RCC 7860 (cell line): ENCODE measurements around the gene KIDINS220.

Experiments used
- DNase-seq: peaks from one replicate; pipeline ENCODE4 v3.0.0-alpha.2; 2015; ENCODE audit warnings: low spot score
- FAIRE-seq: peaks from 2 replicates; lab custom pipeline; 2012; peaks lifted over from hg19 to GRCh38; lab: Jason Lieb, UNC

KIDINS220 gene

DNA sequence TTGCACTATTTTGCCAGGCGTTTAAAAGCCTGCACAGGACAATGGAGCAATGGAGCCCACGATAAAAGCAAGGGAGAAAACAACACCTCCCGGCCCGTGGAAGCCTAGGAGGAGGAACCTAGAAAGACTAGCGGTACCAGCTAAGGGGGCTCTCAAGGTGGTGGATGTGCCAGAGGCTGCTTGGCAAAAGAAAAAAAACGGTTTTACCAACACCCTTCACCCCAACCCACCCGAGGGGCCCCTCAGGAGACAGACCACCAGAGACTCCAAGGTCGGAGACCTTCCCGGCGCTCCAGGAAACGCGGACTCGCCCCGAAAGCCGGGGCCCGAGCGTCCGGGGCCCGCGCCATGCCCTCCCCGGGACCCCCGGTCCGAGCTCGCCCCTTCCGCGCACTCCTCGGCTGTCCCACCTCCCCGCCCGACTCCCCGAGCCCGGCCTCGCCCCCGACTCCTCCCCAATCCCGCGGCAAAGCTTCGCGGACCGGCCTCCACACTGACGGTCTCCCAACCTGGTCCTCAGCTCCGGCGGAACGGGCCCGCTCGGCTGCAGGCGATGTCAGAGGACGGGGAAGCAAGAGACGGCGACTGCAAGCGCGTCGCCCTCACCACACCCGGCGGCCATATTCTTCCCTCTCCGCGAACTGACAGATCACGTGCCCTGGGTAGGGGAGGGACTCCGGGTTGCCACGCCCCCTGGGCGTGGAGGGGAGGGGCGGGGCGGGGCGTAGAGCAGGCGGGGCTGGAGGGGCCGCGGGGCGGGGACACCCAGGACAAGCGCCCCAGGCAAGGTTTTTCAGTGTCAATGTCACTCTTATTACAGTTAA lies at the start of gene KIDINS220:
Gene KIDINS220, minus strand, starts transcription at position 643 of the 824 bp plus-strand sequence. CDS start 10,520 bp downstream, outside the sequence.
- FAIRE-seq = no peak
- peak; percentile 62 for DNase-seq

- no peak for DNase-seq
- no peak for FAIRE-seq
Observed at GRCh38 chr2:8886876-8887275, 49.5 kb upstream of the KIDINS220 start.

- FAIRE-seq (no peak), DNase-seq (no peak)
Observed at GRCh38 chr2:8886202-8886518, 48.7 kb upstream of the KIDINS220 start.

DNA sequence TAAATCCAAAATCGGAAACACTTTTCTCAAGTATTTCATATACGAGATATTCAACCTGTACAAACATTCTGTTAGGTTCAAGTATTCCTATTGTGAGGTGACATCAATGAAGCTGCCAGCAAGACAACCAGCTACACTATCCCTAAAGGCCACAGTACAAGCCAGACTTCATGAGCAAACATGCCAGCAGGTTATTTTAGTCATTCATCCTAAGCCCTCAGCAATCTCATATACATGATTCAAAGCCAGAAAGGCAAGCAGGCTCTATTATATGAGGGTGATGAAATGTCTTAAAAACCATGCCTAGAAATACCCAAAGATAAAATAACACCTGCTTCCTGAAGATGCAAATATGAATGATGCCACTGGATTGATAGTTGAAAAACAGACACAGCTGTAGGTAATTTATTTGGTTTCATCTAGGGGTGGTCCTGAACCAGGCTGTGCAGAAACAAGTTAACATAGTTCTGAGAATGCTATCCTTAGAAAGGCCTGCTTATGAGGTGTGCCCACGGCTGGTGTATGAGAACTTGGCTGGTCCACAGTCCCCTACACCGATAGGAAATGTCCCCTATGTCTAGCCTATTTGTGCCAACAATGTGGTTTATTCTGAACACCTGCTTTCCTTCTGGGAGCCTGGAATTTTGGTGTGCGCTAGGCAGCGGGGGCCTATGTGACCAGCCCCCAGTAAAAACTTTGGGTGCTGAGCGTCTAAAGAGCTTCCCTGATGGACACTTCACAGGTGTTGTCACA lies 48.2 kb upstream of the KIDINS220 start:
- FAIRE-seq (no peak), DNase-seq (no peak)

DNA sequence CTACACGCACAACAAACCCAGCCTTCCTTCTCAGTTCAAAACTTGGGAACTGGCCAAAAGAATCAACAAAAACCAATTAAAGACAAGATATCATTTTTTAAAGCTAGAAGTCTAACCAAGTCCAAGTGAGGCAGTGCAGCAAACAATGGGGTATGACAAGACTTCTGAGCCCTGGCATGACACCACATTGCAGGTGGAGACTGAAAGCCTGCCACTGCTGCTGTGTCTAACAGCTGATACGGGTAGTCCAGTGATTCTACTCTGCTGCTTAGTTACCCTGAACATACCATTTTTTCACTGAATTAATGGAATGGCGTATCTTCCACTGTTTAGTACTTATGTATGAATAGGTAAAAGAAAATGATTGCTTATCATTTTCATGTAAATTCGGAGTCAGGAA lies 47.4 kb upstream of the KIDINS220 start:
- no peak for FAIRE-seq
- no peak for DNase-seq

DNA sequence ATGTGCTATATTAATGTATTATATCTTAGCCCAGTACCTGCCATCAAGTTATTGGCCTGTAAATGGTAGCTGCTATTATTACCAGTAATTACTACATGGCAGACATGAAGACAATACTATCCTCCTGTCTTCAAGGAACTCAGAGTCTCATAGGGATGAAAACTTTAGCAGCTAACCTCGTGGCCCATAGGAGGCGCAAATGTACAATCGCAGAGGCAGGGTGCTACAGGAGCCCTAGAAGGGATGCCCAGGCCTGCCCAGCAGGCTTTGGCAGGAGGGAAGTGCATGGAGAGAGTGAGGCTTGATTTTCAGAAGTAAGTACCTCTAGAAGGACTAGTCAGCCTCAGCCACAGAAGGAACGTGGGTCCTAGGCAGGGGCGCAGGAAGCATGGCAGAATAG lies 44.7 kb upstream of the KIDINS220 start:
- DNase-seq (no peak), FAIRE-seq (no peak)

- no peak for DNase-seq
- FAIRE-seq = no peak
Observed at GRCh38 chr2:8877894-8878293, 40.5 kb upstream of the KIDINS220 start.

DNA sequence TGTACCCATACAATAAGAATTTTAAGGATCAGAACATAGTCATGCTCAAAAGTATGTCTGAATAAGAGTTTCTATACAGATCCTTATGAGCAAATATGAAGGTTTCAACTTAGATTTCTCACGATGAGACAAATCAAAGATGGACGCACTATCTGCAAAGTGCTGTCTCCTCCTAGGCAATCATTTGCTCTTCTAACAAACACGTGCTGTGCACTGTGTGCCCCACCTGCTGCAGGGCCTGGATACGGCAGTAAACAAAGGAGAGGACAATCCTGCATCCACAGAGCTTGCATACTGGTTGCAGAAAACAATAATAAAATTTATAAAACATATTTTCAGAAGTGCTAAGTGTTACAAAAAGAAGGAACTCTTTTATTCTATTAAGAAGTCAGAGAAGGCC lies 39.9 kb upstream of the KIDINS220 start:
- no peak for FAIRE-seq

GRCh38 chr2:8876628-8877027 lies 39.2 kb upstream of the KIDINS220 start:
- DNase-seq = no peak
- no peak for FAIRE-seq

More for the DNA sequence above, 39.9 kb upstream of the KIDINS220 start:
- no peak for DNase-seq

GRCh38 chr2:8872821-8873432 lies 35.5 kb upstream of the KIDINS220 start:
- peak; percentile 43 for DNase-seq

DNA sequence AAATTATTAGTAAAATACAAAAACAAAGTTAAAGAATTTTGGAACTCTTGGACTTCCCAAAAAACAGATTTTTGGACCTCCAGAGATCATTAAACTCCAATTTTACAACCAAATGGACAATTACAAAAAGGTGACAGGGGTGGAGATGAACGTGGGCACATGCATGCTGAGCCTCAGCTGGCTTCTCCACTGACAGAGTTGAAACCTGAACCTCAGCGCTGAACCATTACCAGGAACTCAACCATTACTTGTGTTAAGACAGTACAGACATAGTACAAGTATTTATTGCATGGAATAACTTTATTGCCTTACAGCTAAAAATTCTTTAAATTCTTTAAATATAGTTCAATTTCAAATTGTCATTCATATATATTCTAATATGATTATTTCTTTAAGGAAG lies 33.0 kb upstream of the KIDINS220 start:
- FAIRE-seq = no peak
- DNase-seq = no peak

More at GRCh38 chr2:8872821-8873432, 35.5 kb upstream of the KIDINS220 start:
- FAIRE-seq = peak; percentile 82

DNA sequence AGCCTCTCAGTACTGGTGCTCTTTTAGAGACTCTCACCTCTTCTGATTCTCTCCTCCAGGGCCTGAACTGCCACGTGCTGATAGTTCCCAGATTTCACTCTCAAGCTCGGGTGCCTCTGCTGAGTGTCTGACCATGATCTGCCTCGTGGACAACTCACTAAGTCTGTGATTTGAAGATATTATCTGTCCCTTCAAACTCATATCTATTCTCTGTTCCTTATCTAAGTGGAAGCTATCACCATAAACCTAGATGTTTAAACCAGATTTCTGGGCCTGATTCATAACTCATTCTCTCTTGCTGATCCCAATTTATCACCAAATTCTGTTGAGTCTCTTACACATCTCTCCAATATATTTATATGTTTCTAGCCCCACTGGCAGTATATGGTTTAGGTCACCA lies 29.9 kb upstream of the KIDINS220 start:
- FAIRE-seq (no peak), DNase-seq (no peak)

- DNase-seq = no peak
- no peak for FAIRE-seq
Observed at GRCh38 chr2:8863331-8863953, 26.0 kb upstream of the KIDINS220 start.

GRCh38 chr2:8862230-8862629 lies 24.8 kb upstream of the KIDINS220 start:
- DNase-seq = no peak
- no peak for FAIRE-seq

- DNase-seq (no peak), FAIRE-seq (no peak)
Observed at GRCh38 chr2:8861797-8862196, 24.4 kb upstream of the KIDINS220 start.

- peak; percentile 96 for FAIRE-seq
Observed at GRCh38 chr2:8860239-8860638, 22.8 kb upstream of the KIDINS220 start.

GRCh38 chr2:8858910-8859309 lies 21.5 kb upstream of the KIDINS220 start:
- no peak for FAIRE-seq
- DNase-seq = no peak

More at GRCh38 chr2:8860239-8860638, 22.8 kb upstream of the KIDINS220 start:
- DNase-seq = peak; percentile 44

GRCh38 chr2:8858264-8858663 lies 20.9 kb upstream of the KIDINS220 start:
- FAIRE-seq = no peak
- no peak for DNase-seq

- no peak for FAIRE-seq
- DNase-seq = no peak
Observed at GRCh38 chr2:8857709-8858108, 20.3 kb upstream of the KIDINS220 start.

DNA sequence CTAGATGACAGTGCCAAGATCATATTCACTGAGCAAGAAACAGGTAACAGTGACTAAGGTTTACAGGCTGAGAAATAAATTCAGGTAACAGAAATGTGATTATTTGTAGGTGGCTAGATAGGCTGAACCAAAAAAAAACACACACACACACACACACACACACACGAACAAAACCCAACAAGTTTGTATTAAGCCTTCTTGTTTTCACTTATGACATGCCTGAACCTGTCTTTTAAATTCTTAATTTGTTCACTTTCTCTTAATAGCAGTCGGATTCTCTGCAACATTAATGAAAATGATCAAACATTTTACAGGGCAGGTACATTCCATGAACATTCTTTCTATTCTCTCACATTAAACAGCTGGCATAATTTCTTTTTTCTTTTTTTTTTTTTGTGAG lies 18.8 kb upstream of the KIDINS220 start:
- no peak for DNase-seq
- FAIRE-seq = no peak

DNA sequence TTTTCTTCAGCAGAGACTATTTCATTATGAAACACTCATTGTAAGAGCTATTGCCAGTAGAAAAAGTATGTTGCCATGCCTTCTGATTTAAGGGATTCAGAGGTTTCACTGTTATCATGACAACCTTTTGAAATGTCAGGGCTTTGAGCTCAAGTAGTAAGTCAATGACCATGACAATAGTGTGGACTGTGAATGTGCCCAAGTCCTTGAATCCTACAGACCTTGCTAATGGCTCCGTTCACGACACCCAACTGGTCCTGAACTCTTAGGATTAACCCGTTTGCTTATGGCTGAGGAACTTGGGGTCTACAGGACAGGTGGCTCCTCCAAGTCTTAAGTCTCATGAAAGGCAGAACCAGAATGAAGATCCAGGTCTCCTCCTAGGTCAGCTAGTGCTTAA lies 17.6 kb upstream of the KIDINS220 start:
- no peak for FAIRE-seq
- no peak for DNase-seq
